SHP77 treated with DMSO at 0.1 percent for 48 hours (cell line): ENCODE data around the gene SCN10A.

ENCODE experiments used
- DNase-seq: peaks from one replicate; lab custom pipeline; 2025; lab: John Stamatoyannopoulos, UW

Gene SCN10A

DNA sequence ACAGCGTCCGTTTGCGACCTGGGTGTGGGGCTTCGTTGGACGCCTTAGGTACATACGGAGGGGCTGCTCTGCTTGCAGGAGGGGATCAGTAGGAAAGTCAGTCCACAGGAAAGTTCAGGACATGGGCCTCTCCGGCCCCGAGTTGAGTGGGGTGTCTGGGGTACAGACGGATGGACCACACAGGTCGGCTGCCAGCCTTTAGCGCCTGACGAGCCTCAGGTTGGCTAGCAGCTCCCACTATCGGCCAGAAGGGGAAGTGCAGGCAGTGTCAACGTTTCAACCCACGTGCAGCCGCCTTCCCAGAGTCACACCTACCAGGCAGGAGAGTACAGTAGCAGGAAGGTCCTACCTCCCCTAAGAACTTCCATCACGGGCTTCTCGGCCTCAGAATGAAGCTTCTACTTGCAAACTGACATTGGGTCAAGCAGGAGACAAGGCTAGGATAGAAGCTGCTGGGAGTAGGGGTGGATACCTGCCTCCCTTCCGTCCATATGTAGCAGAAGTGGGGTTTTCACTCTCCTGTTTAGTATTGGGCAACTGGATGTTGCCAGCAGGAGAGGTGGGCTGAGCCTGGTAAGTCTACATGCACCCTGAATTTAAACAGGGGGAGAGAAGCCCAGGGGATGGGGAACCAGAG is 164.7 kb downstream of the SCN10A start:
- DNase-seq: no peak

DNA sequence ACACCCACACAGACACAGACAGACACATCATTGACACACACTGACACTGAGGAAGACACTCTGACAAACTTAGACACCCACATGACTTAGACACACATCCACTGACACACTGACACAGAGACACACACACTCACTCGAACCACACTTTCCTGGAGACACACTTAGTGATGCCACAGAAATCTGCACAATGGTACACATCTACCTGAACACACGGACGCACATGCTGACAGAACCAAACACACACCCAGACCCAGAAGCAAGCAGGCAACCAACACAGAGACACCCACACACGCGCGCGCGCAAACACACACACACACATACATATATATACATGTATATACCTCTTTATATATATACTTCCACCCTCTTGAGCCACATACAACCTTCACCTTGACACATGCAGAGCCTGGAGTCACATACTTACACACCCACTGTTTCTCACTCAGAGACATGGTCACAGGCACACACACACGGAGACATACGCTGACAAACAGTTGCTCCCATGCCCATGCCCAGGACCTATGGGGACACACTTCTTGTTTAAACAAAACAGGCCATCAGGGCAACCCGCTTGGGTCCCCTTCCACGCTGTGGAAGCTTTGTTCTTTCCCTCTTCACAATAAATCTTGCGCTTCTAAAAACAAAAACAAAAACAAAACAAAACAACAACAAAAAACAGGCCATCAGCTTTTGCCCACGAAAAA is 165.6 kb downstream of the SCN10A start:
- no peak for DNase-seq

DNA sequence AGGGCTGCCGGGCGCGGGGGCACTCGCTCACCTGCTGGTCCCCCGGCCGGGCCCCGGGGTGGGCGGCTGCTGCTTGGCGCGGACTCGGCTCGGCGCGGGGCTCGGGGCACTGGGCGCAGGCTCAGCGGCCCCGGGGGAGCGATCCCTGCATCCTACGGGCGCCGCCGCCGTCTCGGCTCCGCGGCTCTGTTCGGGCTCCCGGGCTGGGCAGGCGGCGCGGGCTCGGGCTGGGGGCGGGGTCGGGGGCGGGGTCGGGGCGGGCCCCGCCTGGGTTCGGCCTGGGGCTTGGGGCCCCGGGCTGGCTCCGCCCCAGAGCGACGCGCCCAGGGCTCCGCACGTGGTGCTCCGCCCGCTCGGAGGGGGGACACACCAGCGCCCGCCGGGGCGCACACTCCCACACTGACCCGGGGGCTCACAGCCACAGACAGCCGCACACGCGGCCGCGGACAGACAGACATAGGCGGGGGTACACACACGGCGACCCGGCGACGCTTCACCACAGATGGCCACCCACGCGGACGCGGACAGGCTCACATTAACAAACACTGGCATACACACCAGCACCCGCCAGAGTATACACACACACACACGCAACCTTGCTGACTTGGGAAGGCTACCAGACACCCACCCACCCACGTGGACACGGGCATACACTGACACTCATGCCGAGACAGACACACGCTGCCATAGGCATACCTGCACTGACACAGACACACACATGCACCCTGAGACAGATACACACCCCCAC is 166.3 kb downstream of the SCN10A start, which contains the start of gene SCN5A:
Gene SCN5A (minus strand): TSS at position 188 of the 748 bp plus-strand sequence. CDS start 16,380 bp downstream, outside the sequence.
- no peak for DNase-seq

DNA sequence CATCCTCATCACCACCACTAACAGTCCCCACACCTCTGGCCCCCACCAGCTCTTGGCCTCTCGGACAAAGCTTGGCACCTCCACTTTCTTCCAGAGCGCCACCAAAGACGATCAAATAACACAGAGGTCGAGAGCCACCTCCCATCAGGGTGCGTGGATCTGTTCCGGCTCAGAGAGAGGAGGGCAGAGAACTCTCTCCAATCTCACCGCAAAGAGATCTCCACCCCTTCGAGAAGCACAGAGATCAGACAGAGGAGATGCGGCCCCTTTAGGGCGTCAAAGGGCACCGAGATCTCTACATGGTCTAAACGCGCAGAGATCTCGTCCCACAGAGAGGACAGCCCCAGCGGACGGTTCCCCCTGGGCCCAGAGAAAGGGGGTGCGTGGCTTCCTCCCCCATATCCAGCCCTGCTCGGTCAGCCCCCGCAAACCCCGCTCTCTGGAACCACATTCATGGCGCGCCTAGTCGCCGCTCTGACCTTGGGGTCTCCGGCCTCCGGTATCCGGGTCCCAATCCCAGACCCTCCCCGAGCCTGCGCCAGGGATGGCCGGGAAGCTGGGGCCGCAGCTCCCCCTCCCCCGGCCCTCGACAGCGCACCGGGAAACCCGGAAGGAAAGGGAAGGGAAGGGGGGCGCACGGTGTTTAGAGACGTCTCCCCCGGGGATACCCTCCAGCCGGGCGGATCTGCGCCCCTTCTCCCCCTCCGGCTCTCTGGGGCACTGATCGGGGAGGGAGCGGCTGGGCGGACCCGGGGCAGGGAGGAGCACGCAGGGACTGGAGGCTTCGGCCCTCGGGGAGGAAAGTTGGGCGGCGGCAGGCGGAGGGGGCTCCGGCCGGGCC is 167.1 kb downstream of the SCN10A start:
- DNase-seq: no peak

DNA sequence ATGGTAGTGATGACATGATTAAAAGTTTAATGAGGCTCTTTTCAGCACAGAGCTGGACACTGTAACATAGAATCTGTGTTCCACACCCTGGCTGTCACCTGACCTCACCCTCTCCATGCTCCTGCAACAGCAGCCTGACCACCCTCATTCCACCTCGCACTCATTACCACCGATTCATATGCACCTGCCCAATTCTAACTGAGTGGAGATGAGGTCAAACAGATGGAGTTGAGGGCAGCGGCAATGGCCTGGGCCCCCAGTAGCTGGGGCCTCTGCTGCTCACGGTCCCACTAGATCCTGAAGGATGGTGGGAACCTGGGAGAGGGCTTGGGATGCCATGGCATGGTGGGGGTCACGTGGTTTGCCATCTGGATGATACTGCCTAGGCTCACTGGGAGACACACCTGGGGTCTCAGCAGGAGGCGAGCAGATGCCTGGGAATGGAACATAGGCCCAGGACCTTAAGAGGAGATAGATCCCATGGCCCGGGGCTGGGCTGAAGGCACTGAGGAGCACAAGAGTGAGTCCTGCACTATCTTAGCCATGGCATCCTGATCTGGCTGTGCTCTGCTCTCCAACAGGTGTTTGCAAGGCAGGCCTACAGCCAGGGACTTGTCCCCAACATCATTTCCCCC is 167.9 kb downstream of the SCN10A start:
- DNase-seq: no peak

DNA sequence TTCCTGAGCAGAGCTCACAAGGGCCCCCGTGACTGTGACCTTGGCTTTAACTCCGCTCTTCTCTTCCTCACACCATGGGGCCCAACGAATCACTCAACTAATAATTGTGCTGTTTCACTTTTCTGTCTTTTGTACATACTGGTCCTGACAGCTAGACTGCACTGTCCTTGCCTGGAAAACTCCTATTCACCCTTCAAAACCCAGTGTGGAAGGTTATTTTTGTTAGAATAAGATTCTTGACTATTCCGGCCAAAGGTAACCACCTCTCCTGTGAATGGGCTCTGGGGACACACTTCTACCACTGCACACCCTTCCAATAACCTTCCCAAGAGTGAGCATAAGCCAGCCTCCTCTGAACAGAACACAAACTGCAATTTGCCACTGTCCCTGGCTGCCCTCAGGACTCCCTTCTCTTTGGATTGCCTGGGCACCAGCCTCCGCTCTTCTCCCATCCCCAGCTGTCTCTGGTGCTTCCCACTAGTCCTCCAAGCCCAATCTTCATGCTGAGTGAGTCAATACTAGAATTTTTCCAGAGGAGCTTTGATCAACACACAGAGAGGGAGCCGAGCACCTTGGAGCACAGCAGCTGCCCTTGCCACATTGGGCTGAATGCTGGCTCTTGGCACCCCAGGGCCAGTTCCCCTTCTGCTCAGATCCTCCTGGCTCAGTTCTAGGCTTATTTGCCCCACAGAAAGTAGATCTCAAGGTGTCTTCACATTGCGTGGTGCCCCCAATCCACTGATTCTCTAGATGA is 168.6 kb downstream of the SCN10A start:
- DNase-seq: no peak
